Measurements from ENCODE around the gene MRPS18A. TPM values are rescaled to one million over a fixed set of nuclear protein-coding genes. Genes with fewer than 3 reads are reported as not detected.

Gene MRPS18A
- total RNA-seq, 5 donors from 2014 or later (not counting 1 experiment from before 2014, with no cell fraction given): 22.9 to 34.9 (median 30.6) TPM

- Mint-ChIP-seq H3K4me3 (no peak overlapping the region), H3K27me3 (no peaks in the 10 kb centered on the region), H3K36me3 (peaks cover 24% of the 10 kb centered on the region), H3K4me1 (peaks cover 26 to 36% (median 33%) of the 10 kb centered on the region in 3 donors), H3K27ac (no peak overlapping the region), H3K9me3 (no peaks in the 10 kb centered on the region)
- ChIA-PET POLR2A (no interaction called here), CTCF (interaction anchor here in 1 of 2 donors (0.5 kb wide), 1 partner anchor 8 kb away, joined by 4 read pairs; no protein-coding TSS in a partner anchor)
- H3K9me3 ChIP-seq: no peaks in the 10 kb centered on the region
- no peak for DNase-seq
- WGBS (ENCODE audit: insufficient coverage): 100% methylated on average over 4 of the region's 11 CpGs
- no peak for ATAC-seq (replicated peaks in 1 of 4)
- no peak overlapping the region for H3K27ac ChIP-seq (ENCODE audit: low read length)
- no peak overlapping the region for H3K4me3 ChIP-seq (ENCODE audit: control insufficient read depth in 1 of 2, extremely low read depth in 1 of 2, low read length in 1 of 2)
- H3K36me3 ChIP-seq (ENCODE audit: control insufficient read depth in 2 of 2, extremely low read depth in 1 of 2, insufficient read depth in 1 of 2, low read length in 1 of 2): peaks cover 19 to 76% of the 10 kb centered on the region in 2 donors
- no peaks in the 10 kb centered on the region for H3K4me1 ChIP-seq (ENCODE audit: control insufficient read depth in 1 of 2, extremely low read depth in 1 of 2, insufficient read depth in 2 of 2, low read length in 2 of 2)
- no peaks in the 10 kb centered on the region for H3K27me3 ChIP-seq (replicated peaks in 1 of 2; ENCODE audit: control insufficient read depth in 2 of 2, extremely low read depth in 1 of 2, insufficient read depth in 2 of 2, low read length in 1 of 2)
These were observed 7.0 kb downstream of the MRPS18A start for GRCh38 chr6:43680308-43681200.

GRCh38 chr6:43679057-43679456 is 8.5 kb downstream of the MRPS18A start:
- H3K4me1 Mint-ChIP-seq: peaks cover 17 to 23% (median 18%) of the 10 kb centered on the region in 3 donors
- no CpG with 5 or more reads among the region's 6 CpGs for WGBS (ENCODE audit: insufficient coverage)
- no peak overlapping the region for H3K4me3 Mint-ChIP-seq
- H3K27ac ChIP-seq (ENCODE audit: low read length): no peak overlapping the region
- POLR2A ChIA-PET: interaction anchor here in 1 of 2 donors (0.5 kb wide), 1 partner anchor 40 kb away, joined by 3 read pairs; no protein-coding TSS in a partner anchor
- H3K4me1 ChIP-seq (ENCODE audit: control insufficient read depth in 1 of 2, extremely low read depth in 1 of 2, insufficient read depth in 2 of 2, low read length in 2 of 2): no peaks in the 10 kb centered on the region
- no peaks in the 10 kb centered on the region for H3K9me3 Mint-ChIP-seq
- no peaks in the 10 kb centered on the region for H3K27me3 ChIP-seq (replicated peaks in 1 of 2; ENCODE audit: control insufficient read depth in 2 of 2, extremely low read depth in 1 of 2, insufficient read depth in 2 of 2, low read length in 1 of 2)
- peaks cover 26% of the 10 kb centered on the region for H3K36me3 Mint-ChIP-seq
- no peak for ATAC-seq (replicated peaks in 1 of 4)
- H3K27ac Mint-ChIP-seq: no peak overlapping the region
- CTCF ChIA-PET: interaction anchor here in 1 of 2 donors (0.5 kb wide), 1 partner anchor 8 kb away, joined by 3 read pairs; no protein-coding TSS in a partner anchor
- peaks cover 25 to 91% of the 10 kb centered on the region in 2 donors for H3K36me3 ChIP-seq (ENCODE audit: control insufficient read depth in 2 of 2, extremely low read depth in 1 of 2, insufficient read depth in 1 of 2, low read length in 1 of 2)
- H3K9me3 ChIP-seq: no peaks in the 10 kb centered on the region
- no peak overlapping the region for H3K4me3 ChIP-seq (ENCODE audit: control insufficient read depth in 1 of 2, extremely low read depth in 1 of 2, low read length in 1 of 2)
- DNase-seq: no peak
- H3K27me3 Mint-ChIP-seq: no peaks in the 10 kb centered on the region

- H3K36me3 ChIP-seq (ENCODE audit: control insufficient read depth in 2 of 2, extremely low read depth in 1 of 2, insufficient read depth in 1 of 2, low read length in 1 of 2): peaks cover 27 to 93% of the 10 kb centered on the region in 2 donors
- Mint-ChIP-seq H3K4me3 (no peak overlapping the region), H3K27me3 (no peaks in the 10 kb centered on the region), H3K4me1 (peaks cover 11 to 16% (median 12%) of the 10 kb centered on the region in 3 donors), H3K9me3 (no peaks in the 10 kb centered on the region), H3K27ac (no peak overlapping the region), H3K36me3 (peaks cover 29% of the 10 kb centered on the region)
- POLR2A ChIA-PET: interaction anchor here in 1 of 2 donors (1.6 kb wide), 1 partner anchor 8 kb away, joined by 3 read pairs; no protein-coding TSS in a partner anchor
- CTCF ChIA-PET: no interaction called here
- no peak overlapping the region for H3K4me3 ChIP-seq (ENCODE audit: control insufficient read depth in 1 of 2, extremely low read depth in 1 of 2, low read length in 1 of 2)
- 97% methylated on average over 6 of the region's 7 CpGs for WGBS (ENCODE audit: insufficient coverage)
- H3K4me1 ChIP-seq (ENCODE audit: control insufficient read depth in 1 of 2, extremely low read depth in 1 of 2, insufficient read depth in 2 of 2, low read length in 2 of 2): no peaks in the 10 kb centered on the region
- DNase-seq: no peak
- H3K27ac ChIP-seq (ENCODE audit: low read length): no peak overlapping the region
- ATAC-seq (replicated peaks in 1 of 4): no peak
- no peaks in the 10 kb centered on the region for H3K27me3 ChIP-seq (replicated peaks in 1 of 2; ENCODE audit: control insufficient read depth in 2 of 2, extremely low read depth in 1 of 2, insufficient read depth in 2 of 2, low read length in 1 of 2)
- no peaks in the 10 kb centered on the region for H3K9me3 ChIP-seq
These were observed 9.2 kb downstream of the MRPS18A start for GRCh38 chr6:43678341-43678740.

- Histone ChIP-seq H3K4me3 (ENCODE audit: control insufficient read depth in 1 of 2, extremely low read depth in 1 of 2, low read length in 1 of 2) (no peak overlapping the region), H3K27me3 (replicated peaks in 1 of 2; ENCODE audit: control insufficient read depth in 2 of 2, extremely low read depth in 1 of 2, insufficient read depth in 2 of 2, low read length in 1 of 2) (no peaks in the 10 kb centered on the region), H3K9me3 (no peaks in the 10 kb centered on the region), H3K36me3 (ENCODE audit: control insufficient read depth in 2 of 2, extremely low read depth in 1 of 2, insufficient read depth in 1 of 2, low read length in 1 of 2) (peaks cover 27 to 89% of the 10 kb centered on the region in 2 donors), H3K27ac (ENCODE audit: low read length) (no peak overlapping the region), H3K4me1 (ENCODE audit: control insufficient read depth in 1 of 2, extremely low read depth in 1 of 2, insufficient read depth in 2 of 2, low read length in 2 of 2) (no peaks in the 10 kb centered on the region)
- ATAC-seq (replicated peaks in 1 of 4) (no peak), DNase-seq (no peak)
- Mint-ChIP-seq H3K27ac (no peak overlapping the region), H3K4me3 (no peak overlapping the region), H3K9me3 (no peaks in the 10 kb centered on the region), H3K36me3 (peaks cover 25% of the 10 kb centered on the region), H3K4me1 (peaks cover 5 to 12% (median 10%) of the 10 kb centered on the region in 3 donors), H3K27me3 (no peaks in the 10 kb centered on the region)
- ChIA-PET POLR2A (interaction anchor here in 1 of 2 donors (1.6 kb wide), 1 partner anchor 9 kb away, joined by 3 read pairs; no protein-coding TSS in a partner anchor), CTCF (no interaction called here)
- WGBS (ENCODE audit: insufficient coverage): no CpG with 5 or more reads among the region's 7 CpGs
These were observed 9.8 kb downstream of the MRPS18A start for GRCh38 chr6:43677759-43678158.

DNA sequence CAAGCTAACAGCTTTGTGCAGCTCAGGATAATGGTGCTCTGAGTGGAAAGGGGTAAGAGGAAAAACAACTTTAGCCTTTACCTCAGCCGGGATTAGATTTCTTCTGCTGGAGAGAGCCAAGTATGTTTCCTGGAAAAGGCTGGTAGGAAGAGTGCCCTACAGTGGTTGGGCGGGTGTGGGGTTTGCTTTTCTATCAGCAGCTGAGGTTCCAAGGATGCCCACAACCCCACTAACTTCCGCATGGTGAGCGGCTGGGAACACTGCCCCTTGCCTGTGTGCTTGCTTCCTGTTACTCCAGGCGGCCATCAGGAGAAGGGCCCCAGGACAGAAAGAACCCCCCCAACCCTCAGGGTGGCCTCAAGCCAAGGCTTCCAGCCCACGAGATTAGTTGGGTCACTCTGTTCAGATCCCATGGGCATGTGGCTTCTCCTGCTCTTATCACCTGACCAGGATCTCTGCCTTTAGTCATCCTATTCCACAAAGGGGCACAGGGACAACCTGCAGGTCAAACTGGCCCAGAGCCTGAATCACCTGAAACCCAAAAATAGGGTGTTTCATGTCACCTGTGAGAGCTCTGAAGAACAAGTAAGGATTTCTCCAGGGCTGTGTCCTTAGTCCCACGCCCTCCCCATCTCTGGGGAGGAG is 10.5 kb downstream of the MRPS18A start:
- Mint-ChIP-seq H3K9me3 (no peaks in the 10 kb centered on the region), H3K36me3 (peaks cover 25% of the 10 kb centered on the region), H3K4me1 (peaks cover 0 to 9% (median 5%) of the 10 kb centered on the region in 3 donors), H3K4me3 (no peak overlapping the region), H3K27ac (no peak overlapping the region), H3K27me3 (no peaks in the 10 kb centered on the region)
- Histone ChIP-seq H3K27ac (ENCODE audit: low read length) (no peak overlapping the region), H3K4me1 (ENCODE audit: control insufficient read depth in 1 of 2, extremely low read depth in 1 of 2, insufficient read depth in 2 of 2, low read length in 2 of 2) (no peaks in the 10 kb centered on the region), H3K9me3 (no peaks in the 10 kb centered on the region), H3K4me3 (ENCODE audit: control insufficient read depth in 1 of 2, extremely low read depth in 1 of 2, low read length in 1 of 2) (no peak overlapping the region), H3K27me3 (replicated peaks in 1 of 2; ENCODE audit: control insufficient read depth in 2 of 2, extremely low read depth in 1 of 2, insufficient read depth in 2 of 2, low read length in 1 of 2) (no peaks in the 10 kb centered on the region), H3K36me3 (ENCODE audit: control insufficient read depth in 2 of 2, extremely low read depth in 1 of 2, insufficient read depth in 1 of 2, low read length in 1 of 2) (peaks cover 30 to 89% of the 10 kb centered on the region in 2 donors)
- DNase-seq (no peak), ATAC-seq (replicated peaks in 1 of 4) (no peak)
- CTCF ChIA-PET: no interaction called here
- WGBS (ENCODE audit: insufficient coverage): 92% methylated on average over 3 of the region's 7 CpGs
- POLR2A ChIA-PET: interaction anchor here in 1 of 2 donors (1.6 kb wide), 1 partner anchor 9 kb away, joined by 3 read pairs; no protein-coding TSS in a partner anchor

DNA sequence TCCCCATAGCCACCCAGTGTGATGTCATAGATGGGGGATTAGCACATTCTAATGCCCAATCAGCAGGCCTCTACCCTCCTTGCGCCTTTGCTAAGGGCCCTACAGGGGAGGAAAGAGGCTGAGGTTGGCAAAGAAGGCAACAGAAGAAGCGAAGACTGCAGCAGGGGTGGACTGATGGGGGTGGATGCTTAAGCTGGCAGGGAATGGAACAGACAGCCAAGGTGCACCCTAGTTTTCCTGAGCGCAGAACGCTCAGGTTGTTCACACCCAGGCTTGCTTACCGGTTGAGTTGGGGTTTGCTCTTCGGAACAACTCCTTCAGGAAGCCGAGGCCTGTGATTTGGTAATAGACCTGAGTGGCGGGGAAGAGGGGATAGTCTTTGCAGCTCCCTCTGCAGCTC is 12.7 kb downstream of the MRPS18A start:
- ChIA-PET POLR2A (no interaction called here), CTCF (no interaction called here)
- DNase-seq (no peak), ATAC-seq (replicated peaks in 1 of 4) (no peak)
- Histone ChIP-seq H3K4me1 (ENCODE audit: control insufficient read depth in 1 of 2, extremely low read depth in 1 of 2, insufficient read depth in 2 of 2, low read length in 2 of 2) (peaks cover 0 to 3% of the 10 kb centered on the region in 2 experiments), H3K36me3 (ENCODE audit: control insufficient read depth in 2 of 2, extremely low read depth in 1 of 2, insufficient read depth in 1 of 2, low read length in 1 of 2) (peaks cover 25 to 80% of the 10 kb centered on the region in 2 donors), H3K9me3 (no peaks in the 10 kb centered on the region), H3K4me3 (ENCODE audit: control insufficient read depth in 1 of 2, extremely low read depth in 1 of 2, low read length in 1 of 2) (no peak overlapping the region), H3K27me3 (replicated peaks in 1 of 2; ENCODE audit: control insufficient read depth in 2 of 2, extremely low read depth in 1 of 2, insufficient read depth in 2 of 2, low read length in 1 of 2) (no peaks in the 10 kb centered on the region), H3K27ac (ENCODE audit: low read length) (no peak overlapping the region)
- Mint-ChIP-seq H3K9me3 (no peaks in the 10 kb centered on the region), H3K4me1 (peaks cover 0 to 5% (median 3%) of the 10 kb centered on the region in 3 donors), H3K27ac (no peak overlapping the region), H3K4me3 (no peak overlapping the region), H3K27me3 (no peaks in the 10 kb centered on the region), H3K36me3 (peaks cover 22% of the 10 kb centered on the region)
- 100% methylated on average over 1 of the region's 8 CpGs for WGBS (ENCODE audit: insufficient coverage)
